Stimulated activated CD8-positive, alpha-beta memory T cell treated with anti-CD3 and anti-CD28 coated beads, Interleukin-7, amount 100 ng/mL, for 1 hour (primary cell): Measurements from ENCODE around the gene RUSF1.
"Not testable (repeated sequence)": the region's sequence is repeated elsewhere in the genome, so short reads cannot be mapped to it uniquely, and the experiment has no call there.

ENCODE experiments used
- DNase-seq, 2 donors: peaks; one replicate each; pipeline ENCODE4 v3.0.0-alpha.2; 2020; ENCODE audit warnings: low read depth in 2 of 2

RUSF1 gene

GRCh38 chr16:31517800-31518402 is 9.7 kb upstream of the RUSF1 start:
- no peak for DNase-seq

GRCh38 chr16:31513884-31514283 is 5.7 kb upstream of the RUSF1 start:
- no peak for DNase-seq

- no peak for DNase-seq
Measured at GRCh38 chr16:31513126-31513525, 4.9 kb upstream of the RUSF1 start.

- DNase-seq, result no peak
Measured at GRCh38 chr16:31508706-31509195, 560 bp upstream of the RUSF1 start.

DNA sequence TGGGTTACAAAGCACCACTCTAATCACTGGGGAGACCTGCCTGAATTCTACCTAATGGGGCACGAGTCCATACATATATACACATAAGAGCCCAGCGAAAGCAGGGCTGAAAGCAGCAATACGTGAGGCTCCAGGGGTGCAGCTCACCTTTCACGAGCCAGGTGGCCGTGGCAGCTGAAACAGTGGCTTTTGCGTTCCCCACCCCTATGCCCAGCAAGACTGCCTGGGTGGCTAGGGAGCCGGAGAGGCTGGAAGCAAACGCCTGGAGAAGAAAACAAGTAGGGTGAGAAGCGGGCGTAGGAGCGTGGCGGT is 618 bp downstream of the RUSF1 start:
- DNase-seq, result no peak

- DNase-seq, result no peak
Measured at GRCh38 chr16:31505483-31505882, 2.7 kb downstream of the RUSF1 start.

- no peak for DNase-seq
Measured at GRCh38 chr16:31504159-31504558, 4.0 kb downstream of the RUSF1 start.

DNA sequence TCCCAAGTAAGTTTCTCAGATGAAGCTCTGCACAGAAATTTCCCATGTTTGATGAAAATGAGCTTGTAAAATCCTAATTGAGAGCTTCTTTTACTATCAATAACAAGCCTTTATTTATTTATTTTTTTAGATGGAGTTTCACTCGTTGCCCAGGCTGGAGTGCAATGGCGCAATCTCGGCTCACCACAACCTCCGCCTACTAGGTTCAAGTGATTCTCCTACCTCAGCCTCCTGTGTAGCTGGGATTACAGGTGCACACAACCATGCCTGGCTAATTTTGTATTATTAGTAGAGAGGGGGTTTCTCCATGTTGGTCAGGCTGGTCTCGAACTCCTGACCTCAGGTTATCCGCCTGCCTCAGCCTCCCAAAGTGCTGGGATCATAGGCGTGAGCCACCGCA is 4.6 kb downstream of the RUSF1 start:
- not testable (repeated sequence) for DNase-seq

DNA sequence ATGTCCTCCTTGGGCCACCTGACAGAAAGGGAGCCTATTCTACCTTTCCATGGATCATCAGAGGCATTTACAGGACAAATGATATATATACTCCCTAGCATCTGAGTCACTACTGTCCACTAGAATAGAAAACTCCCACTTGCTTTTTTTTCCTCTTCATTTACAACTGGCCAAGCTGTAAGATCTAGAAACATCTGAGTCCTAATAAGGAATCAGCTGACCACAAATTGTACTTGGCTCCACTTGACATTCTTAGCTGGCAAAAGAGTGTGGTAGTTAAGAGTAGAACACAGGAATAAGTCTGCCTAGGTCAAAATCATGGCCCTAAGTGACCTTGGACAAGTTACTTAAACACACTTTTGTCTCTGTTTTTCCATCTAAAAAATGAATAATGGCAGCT is 5.2 kb downstream of the RUSF1 start:
- no peak for DNase-seq

DNA sequence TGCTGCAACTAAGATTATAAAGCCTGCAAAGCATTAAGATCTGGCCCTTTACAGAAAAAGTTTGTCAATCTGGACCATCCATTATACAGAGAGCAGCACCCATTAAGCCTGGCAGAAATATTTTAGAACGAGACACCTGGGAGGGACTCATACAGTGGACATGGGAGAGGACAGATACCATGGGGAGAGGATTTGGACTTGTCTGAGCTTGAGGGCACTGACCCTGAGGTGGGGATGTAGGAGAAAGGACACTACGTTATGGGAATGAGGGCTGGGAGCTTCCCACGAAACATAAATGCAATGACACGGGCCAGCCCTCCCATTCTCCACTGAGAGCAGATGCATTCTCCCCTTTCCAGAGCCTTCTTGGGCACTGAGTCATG is 6.2 kb downstream of the RUSF1 start:
- no peak for DNase-seq

DNA sequence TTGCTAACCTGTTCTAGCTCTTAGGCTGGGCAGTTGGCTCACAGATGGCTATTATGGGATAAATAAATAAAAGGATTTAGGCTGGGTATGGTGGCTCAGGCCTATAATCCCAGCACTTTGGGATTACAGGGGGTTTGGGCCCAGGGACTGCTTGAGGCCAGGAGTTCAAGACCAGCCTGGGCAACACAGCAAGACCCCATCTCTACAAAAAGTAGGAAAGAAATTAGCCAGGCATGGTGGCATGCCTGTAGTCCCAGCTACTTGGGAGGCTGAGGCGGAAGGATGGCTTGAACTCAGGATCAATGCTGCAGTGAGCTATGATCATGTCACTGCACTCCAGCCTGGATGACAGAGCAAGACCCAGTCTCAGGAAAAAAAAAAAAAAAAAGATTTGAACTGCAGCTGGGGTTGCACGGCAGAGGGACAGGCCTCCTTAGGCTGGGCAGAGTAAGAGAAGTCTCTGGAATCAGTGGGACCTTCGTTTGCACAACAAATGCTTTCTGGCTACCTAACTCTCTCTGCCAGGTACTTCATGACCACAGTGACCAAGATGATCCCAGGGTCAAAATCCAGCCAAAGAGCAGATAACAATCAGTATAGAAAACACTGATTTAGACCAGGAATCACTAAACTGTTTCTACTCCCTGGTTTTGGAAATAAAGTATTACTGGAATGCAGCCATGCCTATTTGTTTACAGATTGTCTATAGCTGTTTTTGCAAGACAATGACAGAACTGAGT is 6.8 kb downstream of the RUSF1 start:
- DNase-seq, result no peak

DNA sequence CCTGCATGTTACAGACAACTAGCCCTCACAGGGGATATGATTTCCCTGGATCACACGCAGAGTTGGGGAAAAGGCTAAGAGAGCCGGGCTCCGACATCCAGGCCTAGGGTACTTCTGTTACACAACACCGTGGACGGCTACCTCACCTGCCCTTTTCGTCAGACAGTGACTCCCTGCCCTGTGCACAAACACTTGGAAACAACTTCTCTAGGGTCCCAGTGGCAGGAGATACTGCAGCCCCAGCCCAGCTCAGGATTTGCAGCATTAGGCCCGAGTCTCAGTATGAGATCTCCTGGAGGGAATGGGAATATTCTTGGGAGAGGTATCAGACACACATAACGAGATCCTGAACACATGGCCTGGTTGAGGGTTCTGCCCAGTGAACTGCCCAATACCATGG is 8.3 kb downstream of the RUSF1 start:
- no peak for DNase-seq

- no peak for DNase-seq
Measured at GRCh38 chr16:31498493-31498892, 9.7 kb downstream of the RUSF1 start.

GRCh38 chr16:31496670-31497069 is 11.5 kb downstream of the RUSF1 start:
- DNase-seq, result no peak

DNA sequence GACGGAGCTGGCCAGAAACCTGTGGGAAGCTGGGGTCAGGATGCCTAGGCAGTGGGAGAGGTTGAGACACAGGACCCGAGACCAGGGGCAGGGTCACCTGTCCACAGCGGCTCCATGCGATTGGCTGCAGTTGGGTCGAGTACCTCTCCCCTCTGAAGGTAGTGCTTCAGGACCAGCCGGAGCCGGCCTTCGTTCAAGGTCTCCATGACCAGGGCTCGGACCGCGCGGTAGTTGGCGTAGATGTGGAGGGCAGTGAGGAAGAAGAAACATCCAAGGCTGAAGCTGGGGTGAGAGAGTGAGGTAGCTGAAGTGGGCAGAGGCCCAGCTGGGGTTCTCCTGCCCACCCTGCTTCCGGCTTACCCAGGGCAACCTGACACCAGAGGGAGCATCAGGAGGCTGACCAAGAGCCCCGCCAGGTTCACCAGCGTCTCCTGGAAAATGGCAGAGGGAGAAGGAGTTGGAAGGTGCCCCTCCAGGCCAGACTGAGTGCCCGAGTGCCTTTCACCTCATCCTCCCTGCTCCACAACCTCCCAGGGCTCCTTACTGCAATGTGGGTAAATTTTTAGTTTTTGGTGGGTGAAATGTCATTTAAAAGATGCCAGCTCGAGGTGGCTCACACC is 14.6 kb downstream of the RUSF1 start:
- DNase-seq, result no peak

DNA sequence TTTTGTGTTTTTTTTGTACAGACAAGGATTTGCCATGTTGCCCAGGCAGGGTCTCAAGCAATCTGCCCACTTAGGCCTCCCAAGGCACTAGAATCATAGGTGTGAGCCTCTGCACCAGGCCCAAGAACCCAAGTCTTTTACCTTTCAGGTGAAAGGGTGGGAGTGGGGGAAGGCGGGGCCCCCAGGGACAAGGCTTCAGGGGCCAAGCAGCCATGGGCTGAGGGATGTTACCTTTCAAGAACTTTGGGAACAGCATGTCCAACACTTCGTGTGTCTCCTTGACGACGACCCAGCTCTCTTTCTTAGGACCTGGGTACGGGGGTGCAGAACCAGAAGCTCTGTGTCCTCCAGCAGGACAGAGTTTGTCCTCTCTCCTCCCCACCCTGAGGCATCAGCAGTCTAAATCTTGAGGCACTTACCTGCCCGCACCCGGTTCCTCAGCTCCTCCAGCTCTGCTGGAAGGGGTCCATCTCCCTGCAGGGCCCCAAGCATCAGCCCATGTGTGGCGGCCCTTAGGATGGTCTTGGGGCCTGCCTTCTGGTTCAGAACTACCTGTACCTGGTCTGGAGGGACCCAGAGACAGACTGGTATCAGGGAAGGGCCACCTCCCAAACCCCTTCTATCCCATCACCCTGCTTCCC is 16.3 kb downstream of the RUSF1 start:
- no peak for DNase-seq

DNA sequence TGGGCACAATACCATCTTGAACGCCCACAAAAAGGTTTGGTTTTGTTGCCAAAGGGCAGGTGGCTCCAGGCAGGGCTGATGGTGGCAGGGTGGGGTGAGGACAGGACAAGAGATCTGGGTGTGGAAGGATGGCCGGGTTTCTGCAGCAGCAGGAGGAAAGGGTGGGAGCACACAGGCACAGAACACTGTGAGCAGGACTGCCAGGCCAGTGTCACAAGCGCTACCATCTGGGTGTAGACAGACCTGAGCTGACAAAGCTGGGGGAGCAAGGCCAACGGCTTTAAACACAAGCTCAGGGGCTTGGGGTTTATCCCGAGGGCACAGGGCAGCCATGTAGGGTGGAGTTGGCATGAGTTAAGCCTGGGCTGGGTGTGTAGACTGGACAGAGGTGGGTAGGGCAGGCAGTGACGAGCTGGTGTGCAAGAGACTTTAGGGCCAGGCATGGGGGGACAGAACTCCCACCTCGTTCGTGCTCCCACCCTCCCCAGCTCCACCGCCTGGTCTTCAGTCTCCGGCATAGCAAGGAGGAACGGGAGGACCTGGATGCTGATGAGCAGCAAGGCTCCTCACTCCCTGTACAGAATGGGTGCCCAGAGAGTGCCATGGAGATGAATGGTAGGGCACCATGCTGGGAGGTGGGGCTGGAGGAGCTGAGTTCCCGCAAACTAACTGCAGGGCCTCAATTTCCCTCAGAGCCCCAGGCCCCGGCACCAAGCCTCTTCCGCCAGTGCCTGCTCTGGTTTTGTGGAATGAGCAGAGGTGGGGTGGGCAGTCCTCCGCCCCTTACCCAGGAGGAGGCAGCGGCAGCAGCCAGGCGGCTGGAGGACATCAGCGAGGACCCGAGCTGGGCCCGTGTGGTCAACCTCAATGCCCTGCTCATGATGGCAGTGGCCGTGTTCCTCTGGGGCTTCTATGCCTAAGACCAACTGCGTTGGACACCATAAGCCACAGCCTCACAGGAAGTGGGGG is 18.3 kb downstream of the RUSF1 start:
- DNase-seq, result no peak

DNA sequence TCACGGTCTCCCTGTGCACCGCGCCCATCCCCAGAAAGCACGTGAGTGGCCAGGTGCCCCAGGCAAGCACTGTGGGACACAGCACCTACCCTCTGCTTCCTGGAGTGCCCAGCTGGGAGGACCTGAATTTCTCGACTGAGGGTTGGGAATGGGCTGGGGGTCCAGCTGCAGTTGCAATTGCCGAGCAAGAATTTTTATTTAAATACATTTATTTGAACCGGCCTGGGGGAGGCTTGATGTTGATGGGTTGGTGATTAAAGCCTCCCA is 19.0 kb downstream of the RUSF1 start:
- no peak for DNase-seq

- DNase-seq, result no peak
Measured at GRCh38 chr16:31488468-31489297, 19.5 kb downstream of the RUSF1 start.

DNA sequence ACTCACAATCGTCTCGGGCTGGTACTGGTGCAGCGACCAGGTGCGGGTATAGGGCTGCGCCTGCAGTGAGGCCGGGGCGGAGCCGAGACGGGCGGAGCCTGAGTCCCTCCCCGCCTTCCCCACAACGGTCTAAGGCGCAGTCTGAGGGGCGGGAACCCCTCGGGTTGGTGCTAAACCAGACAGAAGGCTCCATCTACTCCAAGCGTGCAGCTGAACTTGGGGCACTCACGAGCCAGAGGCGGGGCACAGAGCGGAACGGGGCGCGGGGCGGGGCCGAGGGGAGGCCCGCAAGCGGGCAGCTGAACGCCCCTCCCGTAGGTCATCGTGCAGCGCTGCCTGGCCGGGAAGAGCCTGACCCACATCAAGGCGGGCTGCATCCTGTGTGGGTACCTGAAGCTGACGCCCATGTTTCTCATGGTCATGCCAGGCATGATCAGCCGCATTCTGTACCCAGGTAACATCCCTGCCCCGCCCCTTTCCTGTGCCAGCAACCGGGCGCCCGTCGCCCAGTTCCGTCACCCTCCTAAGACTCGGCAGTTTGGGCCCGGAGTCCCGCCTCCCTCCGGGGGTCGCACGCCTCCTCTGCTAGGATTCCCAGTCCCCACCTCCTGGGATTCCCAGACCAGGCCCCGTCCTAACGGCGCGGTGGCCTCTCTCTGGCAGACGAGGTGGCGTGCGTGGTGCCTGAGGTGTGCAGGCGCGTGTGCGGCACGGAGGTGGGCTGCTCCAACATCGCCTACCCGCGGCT is 20.3 kb downstream of the RUSF1 start:
- peak; percentile 44 to 45 for DNase-seq
